Stimulated activated CD8-positive, alpha-beta memory T cell treated with anti-CD3 and anti-CD28 coated beads, Interleukin-4, amount 100 ng/mL, for 4 hours (primary cell): ENCODE results near the gene ZXDB.
"Not testable (repeated sequence)": the region's sequence is repeated elsewhere in the genome, so short reads cannot be mapped to it uniquely, and the experiment has no call there.

Experiments used
- DNase-seq, 2 donors: peaks; one replicate each; pipeline ENCODE4 v3.0.0-alpha.2; 2020; ENCODE audit warnings: low read depth in 2 of 2, low spot score in 1 of 2

The ZXDB gene

GRCh38 chrX:57591284-57592159 is at the start of gene ZXDB:
TSS of gene ZXDB (plus strand) at chrX:57592011. CDS start at chrX:57592049, 38 bp downstream.
- not testable (repeated sequence) for DNase-seq

- DNase-seq: no peak
Observed at GRCh38 chrX:57565198-57565597, 26.6 kb upstream of the ZXDB start.

GRCh38 chrX:57573754-57574153 is 18.1 kb upstream of the ZXDB start:
- no peak for DNase-seq

GRCh38 chrX:57582948-57583347 is 8.9 kb upstream of the ZXDB start:
- DNase-seq: not testable (repeated sequence)

- no peak for DNase-seq
Observed at GRCh38 chrX:57583477-57583876, 8.3 kb upstream of the ZXDB start.

GRCh38 chrX:57586360-57586759 is 5.5 kb upstream of the ZXDB start:
- DNase-seq: no peak

- no peak for DNase-seq
Observed at GRCh38 chrX:57587062-57587461, 4.7 kb upstream of the ZXDB start.

- no peak for DNase-seq
Observed at GRCh38 chrX:57587607-57588006, 4.2 kb upstream of the ZXDB start.

- DNase-seq: not testable (repeated sequence)
Observed at GRCh38 chrX:57592160-57592893, 516 bp downstream of the ZXDB start.

GRCh38 chrX:57592894-57593215 is 1.0 kb downstream of the ZXDB start:
- not testable (repeated sequence) for DNase-seq

GRCh38 chrX:57595381-57595811 is 3.6 kb downstream of the ZXDB start:
- DNase-seq: no peak

- DNase-seq: no peak
Observed at GRCh38 chrX:57596109-57596508, 4.3 kb downstream of the ZXDB start.

GRCh38 chrX:57596516-57596915 is 4.7 kb downstream of the ZXDB start:
- DNase-seq: no peak

- DNase-seq: no peak
Observed at GRCh38 chrX:57607295-57608187, 15.7 kb downstream of the ZXDB start.

GRCh38 chrX:57613351-57613750 is 21.5 kb downstream of the ZXDB start:
- not testable (repeated sequence) for DNase-seq

- not testable (repeated sequence) for DNase-seq
Observed at GRCh38 chrX:57629438-57629837, 37.6 kb downstream of the ZXDB start.

GRCh38 chrX:57640674-57641016 is 48.8 kb downstream of the ZXDB start:
- DNase-seq: no peak

GRCh38 chrX:57641338-57641737 is 49.5 kb downstream of the ZXDB start:
- no peak for DNase-seq

- no peak for DNase-seq
Observed at GRCh38 chrX:57643698-57644097, 51.9 kb downstream of the ZXDB start.

GRCh38 chrX:57647020-57647419 is 55.2 kb downstream of the ZXDB start:
- no peak for DNase-seq
